Naive thymus-derived CD4-positive, alpha-beta T cell (primary cell): ENCODE measurements around the gene RECQL. TPM values are rescaled to one million over a fixed set of nuclear protein-coding genes. Genes with fewer than 3 reads are reported as not detected.
"Not testable (repeated sequence)": the region's sequence is repeated elsewhere in the genome, so short reads cannot be mapped to it uniquely, and the experiment has no call there.

Source experiments
- ATAC-seq: fragments of 150-1000 bp; cut with Tn5 transposase; 2 replicates; pipeline ENCODE4 v1.10.0; 2021; ENCODE audit warnings: mild to moderate bottlenecking, moderate library complexity
- CTCF ChIA-PET: fragments of 350-600 bp; sonication (Branson Sonifier 250); formaldehyde crosslinking; loops from one replicate; lab custom pipeline; 2021; ENCODE audit warnings: antibody characterized with exemption; lab: Charles Lee
- POLR2A ChIA-PET: fragments of 350-600 bp; sonication (Branson Sonifier 250); formaldehyde crosslinking; loops from one replicate; lab custom pipeline; 2021; ENCODE audit warnings: antibody characterized with exemption, inconsistent platforms; lab: Charles Lee
- DNase-seq, 9 donors: peaks; one replicate each; pipeline versions ENCODE4 v3.0.0 to v3.0.0-alpha.2; 2020 to 2022; ENCODE audit warnings: mixed read lengths in 1 of 9
- H3K27ac ChIP-seq: one replicate; pipeline ENCODE4 v1.7.0; 2013; ENCODE audit warnings: mild to moderate bottlenecking, low read depth, low read length, moderate library complexity
- H3K27me3 ChIP-seq, 2 donors: one replicate each; pipeline ENCODE4 v1.7.0; 2013; ENCODE audit warnings: low read length in 2 of 2, mild to moderate bottlenecking in 2 of 2, moderate library complexity in 2 of 2; ENCODE audit not compliant: control insufficient read depth in 2 of 2, insufficient read depth in 2 of 2
- H3K36me3 ChIP-seq, 3 experiments: 1 replicate in 2 of 3; 2 replicates in 1 of 3; pipeline ENCODE4 v1.7.0; 2013; ENCODE audit warnings: low read length in 3 of 3, mild to moderate bottlenecking in 3 of 3, moderate library complexity in 1 of 3; ENCODE audit not compliant: insufficient read depth in 3 of 3, control insufficient read depth in 2 of 3
- H3K4me1 ChIP-seq, 2 donors: one replicate each; pipeline ENCODE4 v1.7.0; 2013; ENCODE audit warnings: low read length in 2 of 2, mild to moderate bottlenecking in 2 of 2, moderate library complexity in 1 of 2; ENCODE audit not compliant: control insufficient read depth in 2 of 2, insufficient read depth in 2 of 2
- H3K4me3 ChIP-seq: 2 replicates; pipeline ENCODE4 v1.7.0; 2013; ENCODE audit warnings: mild to moderate bottlenecking, low read length
- H3K9me3 ChIP-seq, 3 experiments: 1 replicate in 2 of 3; 2 replicates in 1 of 3; pipeline ENCODE4 v1.7.0; 2013; ENCODE audit warnings: low read length in 3 of 3; ENCODE audit not compliant: control insufficient read depth in 2 of 3
- H3K27ac Mint-ChIP-seq, 9 donors: one replicate each; pipeline ENCODE4 v1.8.0; 2020 to 2022; ENCODE audit warnings: mixed read lengths in 9 of 9, mild to moderate bottlenecking in 8 of 9, moderate library complexity in 5 of 9, inconsistent platforms in 2 of 9
- H3K27me3 Mint-ChIP-seq, 5 donors: one replicate each; pipeline ENCODE4 v1.8.0; 2021 to 2022; ENCODE audit warnings: mixed read lengths in 5 of 5, mild to moderate bottlenecking in 1 of 5
- H3K36me3 Mint-ChIP-seq, 5 donors: one replicate each; pipeline ENCODE4 v1.8.0; 2020 to 2022; ENCODE audit warnings: mixed read lengths in 5 of 5, mild to moderate bottlenecking in 3 of 5, inconsistent platforms in 1 of 5
- H3K4me1 Mint-ChIP-seq, 7 donors: one replicate each; pipeline ENCODE4 v1.8.0; 2020 to 2022; ENCODE audit warnings: mixed read lengths in 7 of 7, mild to moderate bottlenecking in 3 of 7, inconsistent platforms in 1 of 7
- H3K4me3 Mint-ChIP-seq, 10 donors: one replicate each; pipeline ENCODE4 v1.8.0; 2020 to 2022; ENCODE audit warnings: mild to moderate bottlenecking in 10 of 10, mixed read lengths in 10 of 10, moderate library complexity in 6 of 10, inconsistent platforms in 2 of 10
- H3K9me3 Mint-ChIP-seq, 11 donors: one replicate each; pipeline ENCODE4 v1.8.0; 2020 to 2022; ENCODE audit warnings: mixed read lengths in 11 of 11, mild to moderate bottlenecking in 4 of 11, inconsistent platforms in 1 of 11, moderate library complexity in 1 of 11
- intact Hi-C, 2 donors: fragments of 100-400 bp; cut with micrococcal nuclease; formaldehyde crosslinking; loops; one replicate each; pipeline ENCODE4 v1.15.1; 2023
- polyA plus RNA-seq, 2 donors: library from polyadenylated mRNA; unstranded; fragments of 300-500 nt; fragmentation: Illumina TruSeq; gene quantifications; one replicate each; pipeline ENCODE4 v1.2.3, GENCODE V29; 2021
- total RNA-seq, 6 experiments: library from RNA in 5 of 6; stranded (reverse) in 5 of 6; gene quantifications; 1 replicate in 5 of 6; 2 replicates in 1 of 6; pipeline ENCODE4 v1.2.3 and lab custom pipeline; 2021 to 2026

The RECQL gene
- total and polyA plus RNA-seq, 7 experiments from 2014 or later, result 19.4 to 77.7 (median 49.0) TPM

GRCh38 chr12:21472197-21472823 lies 29.1 kb downstream of the RECQL start:
- H3K36me3 Mint-ChIP-seq, result peaks cover 4 to 40% (median 32%) of the 10 kb centered on the region in 5 donors

GRCh38 chr12:21471294-21471693 lies 30.1 kb downstream of the RECQL start:
- Histone ChIP-seq H3K4me3 (no peak overlapping the region), H3K27ac (no peak overlapping the region), H3K27me3 (no peaks in the 10 kb centered on the region), H3K4me1 (no peaks in the 10 kb centered on the region), H3K9me3 (no peaks in the 10 kb centered on the region), H3K36me3 (peaks cover 7 to 54% (median 9%) of the 10 kb centered on the region in 3 experiments)
- ATAC-seq, result no peak
- H3K9me3 Mint-ChIP-seq, result peaks cover 0 to 2% (median 0%) of the 10 kb centered on the region in 11 donors
- ChIA-PET POLR2A (no interaction called here), CTCF (no interaction called here)
- peak overlapping the region in 5 of 9 donors; percentile 8 to 56 (median 52) for H3K27ac Mint-ChIP-seq
- intact Hi-C loops, result loop anchor here in 1 of 2 donors (5.0 kb wide), 1 partner anchor 171 kb away; no protein-coding TSS in a partner anchor
- no peak overlapping the region for H3K4me3 Mint-ChIP-seq
- no peak for DNase-seq
- H3K27me3 Mint-ChIP-seq, result no peaks in the 10 kb centered on the region
- H3K36me3 Mint-ChIP-seq, result peaks cover 4 to 41% (median 35%) of the 10 kb centered on the region in 5 donors
- H3K4me1 Mint-ChIP-seq, result peaks cover 0 to 17% (median 4%) of the 10 kb centered on the region in 7 donors

More at GRCh38 chr12:21472197-21472823, 29.1 kb downstream of the RECQL start:
- no peak overlapping the region for H3K4me3 Mint-ChIP-seq
- H3K27ac Mint-ChIP-seq, result peak overlapping the region in 5 of 9 donors; percentile 3 to 48 (median 38)
- H3K36me3 ChIP-seq, result peaks cover 7 to 57% (median 9%) of the 10 kb centered on the region in 3 experiments
- H3K4me1 ChIP-seq, result no peaks in the 10 kb centered on the region
- POLR2A ChIA-PET, result no interaction called here
- no peak overlapping the region for H3K4me3 ChIP-seq
- CTCF ChIA-PET, result no interaction called here
- no peaks in the 10 kb centered on the region for H3K27me3 ChIP-seq
- no peaks in the 10 kb centered on the region for H3K27me3 Mint-ChIP-seq
- no peaks in the 10 kb centered on the region for H3K9me3 ChIP-seq
- DNase-seq (no peak), ATAC-seq (no peak)
- H3K27ac ChIP-seq, result no peak overlapping the region
- H3K4me1 Mint-ChIP-seq, result peaks cover 0 to 16% (median 0%) of the 10 kb centered on the region in 7 donors
- intact Hi-C loops, result loop anchor here (1.0 to 5.0 kb wide), 2 partner anchors 8 to 170 kb away; no protein-coding TSS in a partner anchor
- peaks cover 0 to 2% (median 0%) of the 10 kb centered on the region in 11 donors for H3K9me3 Mint-ChIP-seq

- H3K27ac Mint-ChIP-seq, result peak overlapping the region in 6 of 9 donors; percentile 14 to 88 (median 32)
- H3K27me3 ChIP-seq, H3K9me3 ChIP-seq, DNase-seq, H3K4me3 ChIP-seq, ATAC-seq, H3K9me3 Mint-ChIP-seq, H3K4me1 ChIP-seq, POLR2A ChIA-PET, H3K4me3 Mint-ChIP-seq, CTCF ChIA-PET, H3K27ac ChIP-seq, H3K27me3 Mint-ChIP-seq, intact Hi-C loops: not testable (repeated sequence)
- peaks cover 9 to 40% (median 11%) of the 10 kb centered on the region in 3 experiments for H3K36me3 ChIP-seq
- H3K36me3 Mint-ChIP-seq, result peaks cover 8 to 51% (median 45%) of the 10 kb centered on the region in 5 donors
- H3K4me1 Mint-ChIP-seq, result peaks cover 0 to 18% (median 4%) of the 10 kb centered on the region in 7 donors
Measured at GRCh38 chr12:21467334-21467733, 34.1 kb downstream of the RECQL start.

GRCh38 chr12:21459474-21459873 lies 42.0 kb downstream of the RECQL start:
- H3K36me3 ChIP-seq, result peaks cover 5 to 52% (median 6%) of the 10 kb centered on the region in 3 experiments
- DNase-seq (no peak), ATAC-seq (no peak)
- peak overlapping the region in 2 of 9 donors; percentile 21 to 94 for H3K27ac Mint-ChIP-seq
- peaks cover 15 to 46% (median 35%) of the 10 kb centered on the region in 7 donors for H3K4me1 Mint-ChIP-seq
- ChIA-PET POLR2A (interaction anchor here (1.4 to 1.5 kb wide), 2 partner anchors 22 to 198 kb away, joined by 3 to 6 read pairs; partner anchors contain the start of genes LDHB and PYROXD1), CTCF (no interaction called here)
- H3K4me3 Mint-ChIP-seq, result no peak overlapping the region
- H3K9me3 Mint-ChIP-seq, result peaks cover 0 to 4% (median 2%) of the 10 kb centered on the region in 11 donors
- peaks cover 16 to 38% of the 10 kb centered on the region in 2 donors for H3K4me1 ChIP-seq
- intact Hi-C loops, result loop anchor here (5.0 to 10.0 kb wide), 5 partner anchors 153 to 1168 kb away; partner anchors contain the start of genes ETNK1 (in 1 of the 2) and ST8SIA1 (in 1 of the 2)
- H3K27ac ChIP-seq, result no peak overlapping the region
- no peaks in the 10 kb centered on the region for H3K27me3 Mint-ChIP-seq
- no peaks in the 10 kb centered on the region for H3K9me3 ChIP-seq
- H3K4me3 ChIP-seq, result no peak overlapping the region
- no peaks in the 10 kb centered on the region for H3K27me3 ChIP-seq
- H3K36me3 Mint-ChIP-seq, result peaks cover 19 to 50% (median 48%) of the 10 kb centered on the region in 5 donors

GRCh38 chr12:21456291-21456780 lies 45.1 kb downstream of the RECQL start:
- no peaks in the 10 kb centered on the region for H3K27me3 ChIP-seq
- Mint-ChIP-seq H3K9me3 (no peaks in the 10 kb centered on the region), H3K27me3 (no peaks in the 10 kb centered on the region), H3K4me3 (peak overlapping the region in 9 of 10 donors; percentile 15 to 82 (median 57)), H3K36me3 (peaks cover 15 to 52% (median 28%) of the 10 kb centered on the region in 5 donors), H3K27ac (peak overlapping the region in 8 of 9 donors; percentile 75 to 96 (median 86)), H3K4me1 (peaks cover 15 to 69% (median 47%) of the 10 kb centered on the region in 7 donors)
- no peaks in the 10 kb centered on the region for H3K9me3 ChIP-seq
- intact Hi-C loops, result loop anchor here (1.0 to 10.0 kb wide), 10 partner anchors 19 to 1171 kb away; partner anchors contain the start of genes GOLT1B (in 2 of the 2), PYROXD1 (in 2 of the 2), RECQL (in 2 of the 2) and ETNK1 (in 1 of the 2)
- peaks cover 16 to 50% of the 10 kb centered on the region in 2 donors for H3K4me1 ChIP-seq
- peak overlapping the region; percentile 22 for H3K27ac ChIP-seq
- ATAC-seq (peak; percentile 90), DNase-seq (peak in 7 of 9 donors; percentile 37 to 49 (median 42))
- ChIA-PET CTCF (interaction anchor here (0.6 to 0.9 kb wide), 2 partner anchors 15 to 39 kb away, joined by 5 to 8 read pairs; no protein-coding TSS in a partner anchor), POLR2A (interaction anchor here (1.3 kb wide), 2 partner anchors 18 to 48 kb away, joined by 4 to 5 read pairs; no protein-coding TSS in a partner anchor)
- H3K36me3 ChIP-seq, result peaks cover 0 to 29% (median 3%) of the 10 kb centered on the region in 3 experiments
- peak overlapping the region; percentile 11 for H3K4me3 ChIP-seq

GRCh38 chr12:21453312-21453852 lies 48.1 kb downstream of the RECQL start:
- H3K4me1 ChIP-seq, result peaks cover 16 to 40% of the 10 kb centered on the region in 2 donors
- no peak overlapping the region for H3K27ac ChIP-seq
- H3K27ac Mint-ChIP-seq, result peak overlapping the region in 5 of 9 donors; percentile 15 to 87 (median 43)
- ChIA-PET CTCF (no interaction called here), POLR2A (no interaction called here)
- intact Hi-C loops, result loop anchor here (1.0 to 10.0 kb wide), 5 partner anchors 10 to 989 kb away; partner anchors contain the start of gene ST8SIA1 (in 1 of the 2)
- H3K9me3 Mint-ChIP-seq, result no peaks in the 10 kb centered on the region
- no peak for DNase-seq
- no peaks in the 10 kb centered on the region for H3K9me3 ChIP-seq
- H3K27me3 ChIP-seq, result no peaks in the 10 kb centered on the region
- peak overlapping the region; percentile 31 for H3K4me3 ChIP-seq
- peaks cover 0 to 24% (median 6%) of the 10 kb centered on the region in 3 experiments for H3K36me3 ChIP-seq
- H3K4me1 Mint-ChIP-seq, result peaks cover 15 to 63% (median 45%) of the 10 kb centered on the region in 7 donors
- ATAC-seq, result no peak
- H3K36me3 Mint-ChIP-seq, result peaks cover 14 to 44% (median 26%) of the 10 kb centered on the region in 5 donors
- H3K4me3 Mint-ChIP-seq, result peak overlapping the region in 2 of 10 donors; percentile 5 to 77
- H3K27me3 Mint-ChIP-seq, result no peaks in the 10 kb centered on the region
